Activated CD8-positive, alpha-beta memory T cell treated with anti-CD3 and anti-CD28 coated beads, Interleukin-2, amount 10 ng/mL, durations not matched to agents 7 days and 5 days (primary cell): ENCODE results near the gene ACSF3. TPM values are rescaled to one million over a fixed set of nuclear protein-coding genes. Genes with fewer than 3 reads are reported as not detected.

Experiments
- ATAC-seq: fragments of 150-1000 bp; cut with Tn5 transposase; one replicate; pipeline ENCODE4 v1.10.0; 2021; ENCODE audit warnings: moderate library complexity
- CTCF ChIA-PET: fragments of 350-600 bp; sonication (Branson Sonifier 250); formaldehyde crosslinking; loops from one replicate; lab custom pipeline; 2021; ENCODE audit warnings: antibody characterized with exemption; lab: Charles Lee
- DNase-seq: peaks from one replicate; pipeline ENCODE4 v3.0.0-alpha.2; 2020
- H3K27ac Mint-ChIP-seq: one replicate; pipeline ENCODE4 v1.8.0; 2021; ENCODE audit warnings: mild to moderate bottlenecking, mixed read lengths
- H3K27me3 Mint-ChIP-seq: one replicate; pipeline ENCODE4 v1.8.0; 2021; ENCODE audit warnings: mixed read lengths
- H3K36me3 Mint-ChIP-seq: one replicate; pipeline ENCODE4 v1.8.0; 2021; ENCODE audit warnings: mild to moderate bottlenecking, mixed read lengths
- H3K4me1 Mint-ChIP-seq: one replicate; pipeline ENCODE4 v1.8.0; 2021; ENCODE audit warnings: mixed read lengths
- H3K4me3 Mint-ChIP-seq: one replicate; pipeline ENCODE4 v1.8.0; 2021; ENCODE audit warnings: mild to moderate bottlenecking, moderate library complexity, mixed read lengths
- H3K9me3 Mint-ChIP-seq: one replicate; pipeline ENCODE4 v1.8.0; 2022; ENCODE audit warnings: low read depth, mixed read lengths
- total RNA-seq, 2 experiments: library from RNA; stranded (reverse); gene quantifications; one replicate each; pipeline ENCODE4 v1.2.3, GENCODE V29; 2021

ACSF3 gene
- total RNA-seq, 2 experiments from 2014 or later, result 43.6 to 56.7 TPM

GRCh38 chr16:89117227-89117974 lies 23.7 kb downstream of the ACSF3 start:
- CTCF ChIA-PET, result no interaction called here

GRCh38 chr16:89117975-89118289 lies 24.3 kb downstream of the ACSF3 start:
- H3K27ac Mint-ChIP-seq, result no peak overlapping the region
- no peaks in the 10 kb centered on the region for H3K27me3 Mint-ChIP-seq
- H3K4me3 Mint-ChIP-seq, result no peak overlapping the region
- ATAC-seq (no peak), DNase-seq (no peak)
- CTCF ChIA-PET, result interaction anchor here (1.2 kb wide), 1 partner anchor 45 kb away, joined by 3 read pairs; no protein-coding TSS in a partner anchor
- H3K36me3 Mint-ChIP-seq, result peaks cover 21% of the 10 kb centered on the region
- no peaks in the 10 kb centered on the region for H3K9me3 Mint-ChIP-seq
- H3K4me1 Mint-ChIP-seq, result peaks cover 31% of the 10 kb centered on the region

More at GRCh38 chr16:89117227-89117974, 23.7 kb downstream of the ACSF3 start:
- ATAC-seq (no peak), DNase-seq (no peak)
- Mint-ChIP-seq H3K36me3 (peaks cover 21% of the 10 kb centered on the region), H3K4me1 (peaks cover 31% of the 10 kb centered on the region), H3K9me3 (no peaks in the 10 kb centered on the region), H3K27ac (peak overlapping the region; percentile 45), H3K4me3 (no peak overlapping the region), H3K27me3 (no peaks in the 10 kb centered on the region)

- ATAC-seq (no peak), DNase-seq (no peak)
- CTCF ChIA-PET, result interaction anchor here (1.2 kb wide), 1 partner anchor 44 kb away, joined by 3 read pairs; no protein-coding TSS in a partner anchor
- no peaks in the 10 kb centered on the region for H3K9me3 Mint-ChIP-seq
- no peak overlapping the region for H3K27ac Mint-ChIP-seq
- H3K27me3 Mint-ChIP-seq, result no peaks in the 10 kb centered on the region
- H3K4me1 Mint-ChIP-seq, result peaks cover 28% of the 10 kb centered on the region
- no peak overlapping the region for H3K4me3 Mint-ChIP-seq
- peaks cover 22% of the 10 kb centered on the region for H3K36me3 Mint-ChIP-seq
Measured at GRCh38 chr16:89118361-89119165, 24.9 kb downstream of the ACSF3 start.

GRCh38 chr16:89119166-89119621 lies 25.5 kb downstream of the ACSF3 start:
- no peak overlapping the region for H3K27ac Mint-ChIP-seq

GRCh38 chr16:89119661-89120141 lies 26.0 kb downstream of the ACSF3 start:
- Mint-ChIP-seq H3K27ac (no peak overlapping the region), H3K9me3 (peaks cover 2% of the 10 kb centered on the region), H3K27me3 (no peaks in the 10 kb centered on the region), H3K4me1 (peaks cover 18% of the 10 kb centered on the region), H3K4me3 (no peak overlapping the region), H3K36me3 (peaks cover 29% of the 10 kb centered on the region)
- DNase-seq (no peak), ATAC-seq (no peak)
- CTCF ChIA-PET, result no interaction called here

More at GRCh38 chr16:89119166-89119621, 25.5 kb downstream of the ACSF3 start:
- Mint-ChIP-seq H3K4me3 (no peak overlapping the region), H3K4me1 (peaks cover 23% of the 10 kb centered on the region), H3K27me3 (no peaks in the 10 kb centered on the region), H3K36me3 (peaks cover 26% of the 10 kb centered on the region), H3K9me3 (no peaks in the 10 kb centered on the region)
- ATAC-seq (no peak), DNase-seq (no peak)
- CTCF ChIA-PET, result interaction anchor here (1.2 kb wide), 1 partner anchor 44 kb away, joined by 3 read pairs; no protein-coding TSS in a partner anchor

GRCh38 chr16:89120281-89120680 lies 26.6 kb downstream of the ACSF3 start:
- CTCF ChIA-PET, result no interaction called here
- no peak overlapping the region for H3K4me3 Mint-ChIP-seq
- H3K36me3 Mint-ChIP-seq, result peaks cover 26% of the 10 kb centered on the region
- H3K9me3 Mint-ChIP-seq, result peaks cover 2% of the 10 kb centered on the region
- no peak for DNase-seq
- H3K27me3 Mint-ChIP-seq, result no peaks in the 10 kb centered on the region
- no peak overlapping the region for H3K27ac Mint-ChIP-seq
- peaks cover 12% of the 10 kb centered on the region for H3K4me1 Mint-ChIP-seq
- no peak for ATAC-seq

- Mint-ChIP-seq H3K9me3 (peaks cover 5% of the 10 kb centered on the region), H3K4me1 (peaks cover 6% of the 10 kb centered on the region), H3K36me3 (peaks cover 30% of the 10 kb centered on the region), H3K4me3 (no peak overlapping the region), H3K27ac (no peak overlapping the region), H3K27me3 (no peaks in the 10 kb centered on the region)
- no peak for ATAC-seq
- CTCF ChIA-PET, result no interaction called here
- no peak for DNase-seq
Measured at GRCh38 chr16:89120921-89121351, 27.3 kb downstream of the ACSF3 start.

- DNase-seq (no peak), ATAC-seq (no peak)
- Mint-ChIP-seq H3K36me3 (peaks cover 32% of the 10 kb centered on the region), H3K9me3 (peaks cover 5% of the 10 kb centered on the region), H3K4me3 (no peak overlapping the region), H3K4me1 (peaks cover 2% of the 10 kb centered on the region), H3K27ac (no peak overlapping the region), H3K27me3 (no peaks in the 10 kb centered on the region)
- CTCF ChIA-PET, result no interaction called here
Measured at GRCh38 chr16:89121691-89122321, 28.2 kb downstream of the ACSF3 start.

- Mint-ChIP-seq H3K36me3 (peaks cover 32% of the 10 kb centered on the region), H3K4me3 (no peak overlapping the region), H3K9me3 (peaks cover 5% of the 10 kb centered on the region), H3K4me1 (no peaks in the 10 kb centered on the region), H3K27me3 (no peaks in the 10 kb centered on the region), H3K27ac (peak overlapping the region; percentile 45)
- DNase-seq (no peak), ATAC-seq (no peak)
- CTCF ChIA-PET, result no interaction called here
Measured at GRCh38 chr16:89122322-89122851, 28.7 kb downstream of the ACSF3 start.

GRCh38 chr16:89123001-89123830 lies 29.6 kb downstream of the ACSF3 start:
- DNase-seq, result no peak
- no peak for ATAC-seq
- H3K27ac Mint-ChIP-seq, result no peak overlapping the region
- CTCF ChIA-PET, result no interaction called here
- H3K9me3 Mint-ChIP-seq, result peaks cover 5% of the 10 kb centered on the region
- peaks cover 27% of the 10 kb centered on the region for H3K36me3 Mint-ChIP-seq
- H3K4me1 Mint-ChIP-seq, result peaks cover 5% of the 10 kb centered on the region
- H3K27me3 Mint-ChIP-seq, result no peaks in the 10 kb centered on the region
- H3K4me3 Mint-ChIP-seq, result no peak overlapping the region

GRCh38 chr16:89123831-89124100 lies 30.1 kb downstream of the ACSF3 start:
- Mint-ChIP-seq H3K27ac (no peak overlapping the region), H3K9me3 (peaks cover 5% of the 10 kb centered on the region), H3K4me1 (peaks cover 5% of the 10 kb centered on the region), H3K4me3 (no peak overlapping the region), H3K36me3 (peaks cover 31% of the 10 kb centered on the region), H3K27me3 (no peaks in the 10 kb centered on the region)
- no peak for DNase-seq
- no peak for ATAC-seq
- CTCF ChIA-PET, result no interaction called here

- no peak overlapping the region for H3K4me3 Mint-ChIP-seq
- peaks cover 46% of the 10 kb centered on the region for H3K36me3 Mint-ChIP-seq
- CTCF ChIA-PET, result no interaction called here
- H3K9me3 Mint-ChIP-seq, result peaks cover 3% of the 10 kb centered on the region
- DNase-seq (no peak), ATAC-seq (no peak)
- H3K27me3 Mint-ChIP-seq, result no peaks in the 10 kb centered on the region
- H3K4me1 Mint-ChIP-seq, result peaks cover 7% of the 10 kb centered on the region
- H3K27ac Mint-ChIP-seq, result no peak overlapping the region
Measured at GRCh38 chr16:89129378-89129777, 35.7 kb downstream of the ACSF3 start.
